H9 (cell line): ENCODE results near the gene SKIC3. TPM values are rescaled to one million over a fixed set of nuclear protein-coding genes. Genes with fewer than 3 reads are reported as not detected.

ENCODE experiments used
- DNase-seq: peaks from one replicate; pipeline ENCODE4 v3.0.0-alpha.2; 2017
- H2AFZ ChIP-seq: one replicate; pipeline ENCODE4 v1.6.1; 2013; ENCODE audit warnings: mild to moderate bottlenecking, low read length, control low read depth, moderate library complexity
- H2AK5ac ChIP-seq: 2 replicates; pipeline ENCODE4 v1.6.1; 2013; ENCODE audit warnings: low read length, control low read depth, mixed read lengths; ENCODE audit not compliant: insufficient read length
- H2BK120ac ChIP-seq: one replicate; pipeline ENCODE4 v1.6.1; 2013; ENCODE audit warnings: low read depth, mild to moderate bottlenecking, low read length, control low read depth, inconsistent platforms; ENCODE audit not compliant: poor library complexity, severe bottlenecking
- H2BK12ac ChIP-seq: 2 replicates; pipeline ENCODE4 v1.6.1; 2013; ENCODE audit warnings: low read length, control low read depth, mixed read lengths, low read depth; ENCODE audit not compliant: insufficient read length
- H2BK15ac ChIP-seq: 2 replicates; pipeline ENCODE4 v1.6.1; 2013; ENCODE audit warnings: low read depth, low read length, control low read depth
- H2BK20ac ChIP-seq: one replicate; pipeline ENCODE4 v1.6.1; 2013; ENCODE audit warnings: low read depth, mild to moderate bottlenecking, low read length, control low read depth, inconsistent platforms; ENCODE audit not compliant: poor library complexity, severe bottlenecking
- H2BK5ac ChIP-seq: 2 replicates; pipeline ENCODE4 v1.6.1; 2013; ENCODE audit warnings: low read length, control low read depth, mixed read lengths; ENCODE audit not compliant: insufficient read length
- H3K14ac ChIP-seq: 2 replicates; pipeline ENCODE4 v1.6.1; 2013; ENCODE audit warnings: low read length, control low read depth; ENCODE audit not compliant: insufficient read depth
- H3K18ac ChIP-seq: 2 replicates; pipeline ENCODE4 v1.6.1; 2013; ENCODE audit warnings: low read depth, mild to moderate bottlenecking, mixed read lengths, low read length, control low read depth; ENCODE audit not compliant: insufficient read length
- H3K23ac ChIP-seq: 2 replicates; pipeline ENCODE4 v1.6.1; 2013; ENCODE audit warnings: low read length, control low read depth, mixed read lengths, low read depth; ENCODE audit not compliant: insufficient read length
- H3K23me2 ChIP-seq: 2 replicates; pipeline ENCODE4 v1.6.1; 2013; ENCODE audit warnings: low read depth, mild to moderate bottlenecking, mixed read lengths, low read length, control low read depth; ENCODE audit not compliant: insufficient read length, poor library complexity, severe bottlenecking
- H3K27ac ChIP-seq: 2 replicates; pipeline ENCODE4 v1.5.1; 2013; ENCODE audit warnings: low read length, control low read depth, mixed read lengths, low read depth; ENCODE audit not compliant: insufficient read length
- H3K27me3 ChIP-seq: 2 replicates; pipeline ENCODE4 v1.6.1; 2013; ENCODE audit warnings: low read length, control low read depth, inconsistent platforms; ENCODE audit not compliant: insufficient read depth
- H3K4ac ChIP-seq: 2 replicates; pipeline ENCODE4 v1.6.1; 2013; ENCODE audit warnings: low read depth, mild to moderate bottlenecking, control low read depth, inconsistent platforms, low read length, moderate library complexity
- H3K4me1 ChIP-seq: 2 replicates; pipeline ENCODE4 v1.6.1; 2013; ENCODE audit warnings: low read length, control low read depth, inconsistent platforms; ENCODE audit not compliant: insufficient read depth
- H3K4me2 ChIP-seq: 2 replicates; pipeline ENCODE4 v1.6.1; 2013; ENCODE audit warnings: low read length, control low read depth, mixed read lengths; ENCODE audit not compliant: insufficient read length, insufficient read depth
- H3K56ac ChIP-seq: 2 replicates; pipeline ENCODE4 v1.6.1; 2013; ENCODE audit warnings: low read depth, mild to moderate bottlenecking, mixed read lengths, low read length, control low read depth; ENCODE audit not compliant: insufficient read length
- H3K79me1 ChIP-seq: 2 replicates; pipeline ENCODE4 v1.6.1; 2013; ENCODE audit warnings: low read depth, mild to moderate bottlenecking, moderate library complexity, low read length, control low read depth, inconsistent platforms; ENCODE audit not compliant: insufficient read depth, poor library complexity, severe bottlenecking
- H3K79me2 ChIP-seq: 2 replicates; pipeline ENCODE4 v1.6.1; 2013; ENCODE audit warnings: low read length, control low read depth, inconsistent platforms; ENCODE audit not compliant: insufficient read depth
- H3K9ac ChIP-seq: 2 replicates; pipeline ENCODE4 v1.6.1; 2013; ENCODE audit warnings: low read length, control low read depth, mixed read lengths; ENCODE audit not compliant: insufficient read length; ENCODE audit errors: extremely low read depth
- H3K9me3 ChIP-seq: one replicate; pipeline ENCODE4 v1.6.1; 2013; ENCODE audit warnings: low read depth, low read length, inconsistent platforms; ENCODE audit not compliant: control insufficient read depth
- H3T11ph ChIP-seq: one replicate; pipeline ENCODE4 v1.6.1; 2013; ENCODE audit warnings: mild to moderate bottlenecking, low read length, control low read depth, inconsistent platforms
- H4K20me1 ChIP-seq: one replicate; pipeline ENCODE4 v1.6.1; 2013; ENCODE audit not compliant: control insufficient read depth, insufficient read length, insufficient read depth
- H4K5ac ChIP-seq: 2 replicates; pipeline ENCODE4 v1.6.1; 2013; ENCODE audit warnings: low read depth, mild to moderate bottlenecking, mixed read lengths, low read length, control low read depth; ENCODE audit not compliant: insufficient read length
- H4K8ac ChIP-seq: replicated peaks from 2 replicates; pipeline ENCODE4 v1.6.1; 2013; ENCODE audit warnings: low read length, control low read depth, mixed read lengths, low read depth; ENCODE audit not compliant: insufficient read length
- H4K91ac ChIP-seq: 2 replicates; pipeline ENCODE4 v1.6.1; 2013; ENCODE audit warnings: low read depth, mild to moderate bottlenecking, moderate library complexity, mixed read lengths, low read length, control low read depth; ENCODE audit not compliant: insufficient read length
- H3K27ac Mint-ChIP-seq, 3 experiments: 2 replicates in 2 of 3; 3 replicates in 1 of 3; pipeline ENCODE4 v1.8.0; 2020 to 2021; ENCODE audit warnings: mixed read lengths in 3 of 3, mild to moderate bottlenecking in 1 of 3, moderate library complexity in 1 of 3
- H3K27me3 Mint-ChIP-seq: 2 replicates; pipeline ENCODE4 v1.8.0; 2021; ENCODE audit warnings: low read depth, mild to moderate bottlenecking, moderate library complexity, mixed read lengths
- H3K36me3 Mint-ChIP-seq, 3 experiments: 2 replicates in 2 of 3; 3 replicates in 1 of 3; pipeline ENCODE4 v1.8.0; 2020 to 2021; ENCODE audit warnings: low read depth in 3 of 3, mixed read lengths in 3 of 3; ENCODE audit not compliant: insufficient read depth in 1 of 3
- H3K4me1 Mint-ChIP-seq, 2 experiments: 2 replicates each; pipeline ENCODE4 v1.8.0; 2020; ENCODE audit warnings: mixed read lengths in 2 of 2
- H3K4me3 Mint-ChIP-seq, 2 experiments: 2 replicates in 1 of 2; 3 replicates in 1 of 2; pipeline ENCODE4 v1.8.0; 2020 to 2021; ENCODE audit warnings: mild to moderate bottlenecking in 2 of 2, mixed read lengths in 2 of 2, moderate library complexity in 1 of 2
- H3K9me3 Mint-ChIP-seq, 2 experiments: 2 replicates in 1 of 2; 3 replicates in 1 of 2; pipeline ENCODE4 v1.8.0; 2020; ENCODE audit warnings: mild to moderate bottlenecking in 2 of 2, mixed read lengths in 2 of 2, moderate library complexity in 1 of 2
- CTCF ChIP-seq: fragments of 200-600 bp; sonication (generic); conservative IDR thresholded peaks from 3 replicates; pipeline ENCODE4 v1.8.0; 2021; ENCODE audit warnings: antibody characterized with exemption, mild to moderate bottlenecking
- WGBS: extraction: QIAGEN DNeasy Blood & Tissue Kit; methylation state at CpG from one replicate; pipeline ENCODE4 v1.1.7; 2013; ENCODE audit warnings: missing lambda C conversion rate, low lambda C conversion rate, mixed read lengths; ENCODE audit not compliant: insufficient read length; ENCODE audit errors: extremely low coverage; 5-methylcytosine and 5-hydroxymethylcytosine counted together
- total RNA-seq: library from RNA; stranded (reverse); gene quantifications from 2 replicates; pipeline ENCODE4 v1.2.1, GENCODE V29; 2021

SKIC3 gene
- total RNA-seq, 1 experiment from 2014 or later: 64.7 TPM

- Histone ChIP-seq H4K91ac (no peak overlapping the region), H3K79me2 (no peaks in the 10 kb centered on the region), H2BK5ac (no peak overlapping the region), H3K14ac (no peak overlapping the region), H2BK120ac (no peak overlapping the region), H4K8ac (no peak overlapping the region), H3K56ac (no peak overlapping the region), H3K27ac (no peak overlapping the region), H2AFZ (no peak overlapping the region), H3K23ac (no peak overlapping the region), H4K5ac (no peak overlapping the region), H3K79me1 (no peaks in the 10 kb centered on the region), H3K27me3 (no peaks in the 10 kb centered on the region), H3K4me2 (no peak overlapping the region), H3T11ph (no peak overlapping the region), H3K4me1 (no peaks in the 10 kb centered on the region), H3K23me2 (no peaks in the 10 kb centered on the region), H3K9ac (no peak overlapping the region), H4K20me1 (no peaks in the 10 kb centered on the region), H3K9me3 (no peaks in the 10 kb centered on the region), H3K4ac (no peak overlapping the region), H2BK20ac (no peak overlapping the region), H2BK15ac (no peak overlapping the region), H2AK5ac (no peak overlapping the region), H2BK12ac (no peak overlapping the region), H3K18ac (no peak overlapping the region)
- no peak for DNase-seq
- Mint-ChIP-seq H3K27me3 (no peaks in the 10 kb centered on the region), H3K4me1 (peaks cover 4% of the 10 kb centered on the region in 2 experiments; a peak in 2 of 4 replicates), H3K4me3 (no peak overlapping the region), H3K9me3 (no peaks in the 10 kb centered on the region; a peak in 1 of 5 replicates), H3K36me3 (no peaks in the 10 kb centered on the region; a peak in 3 of 7 replicates), H3K27ac (no peak overlapping the region)
- no peak for TF ChIP-seq CTCF
- no CpG with 5 or more reads among the region's 1 CpG for WGBS
Measured at GRCh38 chr5:95590880-95591279, 36.1 kb upstream of the SKIC3 start.
